Measurements from ENCODE around the gene SNAI3.
"Not testable (repeated sequence)": the region's sequence is repeated elsewhere in the genome, so short reads cannot be mapped to it uniquely, and the experiment has no call there.

The SNAI3 gene

DNA sequence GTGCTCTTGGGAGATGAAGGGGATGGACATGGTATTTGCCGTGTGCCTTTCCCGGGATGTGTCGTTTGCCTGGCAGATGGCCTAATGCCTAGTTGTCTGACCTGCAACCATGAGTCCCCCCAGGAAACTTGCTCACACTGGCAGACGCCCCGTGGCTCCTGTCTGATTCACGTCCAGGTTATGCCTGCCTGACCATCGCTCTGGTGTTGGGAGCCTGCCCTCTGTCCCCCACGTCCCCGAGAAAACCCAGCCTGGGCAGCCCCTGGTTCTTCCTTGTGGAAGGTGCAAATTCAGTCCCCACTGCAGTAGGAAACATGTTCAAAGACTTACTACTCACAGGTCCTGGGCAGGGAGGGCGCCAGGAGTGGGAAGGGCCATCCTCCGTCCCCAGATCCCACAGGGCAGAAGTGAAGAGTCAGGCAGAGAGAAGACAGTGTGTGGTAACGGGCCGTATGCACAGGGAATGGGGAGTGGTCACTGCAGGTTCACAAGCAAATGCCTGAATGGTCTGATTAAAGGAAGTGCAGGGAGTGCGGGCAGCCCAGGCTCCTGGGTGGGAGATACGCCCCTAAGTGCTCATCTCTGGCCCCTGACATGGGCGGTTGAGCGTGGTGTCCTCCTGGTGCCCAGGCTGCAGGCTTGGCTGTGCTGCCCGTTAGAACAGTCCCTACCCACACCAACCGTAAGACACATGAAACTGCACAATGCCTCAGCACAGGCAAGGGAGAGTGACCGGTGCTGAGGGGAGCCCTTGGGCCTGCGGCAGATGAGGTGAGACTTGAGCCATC, 4.2 kb upstream of the SNAI3 start:
- no peak for DNase-seq

DNA sequence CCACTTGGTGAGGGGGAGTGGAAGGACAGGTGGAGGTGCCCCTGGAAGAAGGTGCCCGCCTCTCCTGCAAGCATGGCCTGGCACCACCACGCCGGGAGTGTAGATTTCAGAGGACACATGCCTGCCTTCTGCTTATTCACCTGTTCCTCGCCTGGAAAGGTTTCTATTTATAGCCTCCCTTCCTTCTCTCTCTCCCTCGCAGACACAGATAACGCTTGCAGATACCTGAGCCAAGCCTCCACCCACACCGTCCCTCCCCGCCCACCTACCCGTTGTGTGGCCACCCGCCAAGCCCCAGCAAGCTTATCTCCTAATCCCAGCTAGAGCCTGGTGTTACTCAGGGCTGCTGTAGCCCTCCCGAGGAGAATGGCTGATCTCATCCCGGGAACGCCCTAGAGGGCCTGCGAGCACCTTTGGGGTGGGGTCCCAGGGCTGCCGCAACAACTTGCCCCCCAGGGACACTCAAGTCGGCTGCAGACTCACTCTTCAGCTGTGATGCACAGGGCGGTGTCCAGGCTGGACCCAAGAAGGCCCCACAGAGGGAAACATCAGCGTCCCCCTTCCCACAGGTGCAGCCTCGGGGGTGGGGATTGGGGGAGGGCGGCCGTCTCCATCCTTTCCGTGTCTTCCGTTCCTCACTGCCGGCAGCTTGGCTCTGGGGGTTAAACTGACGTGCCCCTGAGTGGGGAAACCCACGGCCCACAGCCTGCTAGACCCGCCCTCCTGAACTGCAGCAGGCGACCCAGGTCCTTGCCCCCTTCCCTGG, 1.9 kb upstream of the SNAI3 start:
- no peak for DNase-seq

DNA sequence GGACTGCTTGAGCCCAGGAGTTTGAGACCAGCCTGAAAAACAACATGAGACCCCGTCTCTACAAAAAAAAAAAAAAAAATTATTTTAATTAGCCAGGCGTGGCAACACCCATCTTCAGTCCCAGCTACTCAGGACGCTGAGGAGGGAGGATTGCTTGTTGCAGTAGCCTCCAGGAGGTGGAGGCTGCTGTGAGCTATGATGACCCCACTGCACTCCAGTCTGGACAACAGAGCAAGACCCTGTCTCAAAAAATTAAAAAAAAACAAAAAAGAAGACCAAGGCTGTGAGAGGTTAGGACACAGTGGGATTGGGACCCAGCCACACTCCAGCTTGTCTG, 1.3 kb upstream of the SNAI3 start:
- DNase-seq = no peak

DNA sequence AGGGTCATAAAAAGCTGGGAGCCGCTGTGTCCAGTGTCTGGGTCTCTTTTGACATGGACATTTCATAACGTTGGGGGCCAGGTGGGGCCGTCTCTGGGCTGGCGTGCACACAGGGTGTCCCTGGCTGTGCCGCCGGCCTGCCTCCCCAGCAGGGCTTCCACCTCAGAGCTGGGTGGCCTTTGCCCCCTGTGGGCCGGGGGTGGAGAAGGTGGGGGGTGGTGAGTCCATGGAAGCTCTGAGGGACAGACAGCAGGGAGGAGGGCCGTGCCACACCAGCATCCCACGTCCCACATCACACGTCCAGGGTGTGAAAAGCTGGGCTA, 908 bp upstream of the SNAI3 start:
- DNase-seq = no peak

DNA sequence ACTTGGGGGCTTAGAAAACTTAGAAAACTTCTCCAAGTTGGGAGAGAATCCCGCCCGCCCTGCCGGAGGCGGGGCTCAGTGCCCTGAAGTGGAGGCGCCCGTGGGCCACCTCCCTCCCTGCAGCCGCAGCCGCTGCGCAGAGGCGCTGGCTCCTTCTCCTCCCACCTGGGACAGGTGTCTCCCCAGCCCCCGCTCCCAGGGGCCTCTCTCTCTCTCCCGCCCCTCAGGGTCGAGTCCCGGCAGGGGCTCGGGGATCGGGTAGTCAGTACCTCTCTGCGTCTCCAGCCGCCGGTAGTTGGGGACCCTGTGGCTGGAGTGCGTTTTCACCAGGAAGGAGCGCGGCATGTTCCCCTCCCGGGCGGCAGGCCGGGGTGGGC, 257 bp downstream of the SNAI3 start:
- no peak for DNase-seq

DNA sequence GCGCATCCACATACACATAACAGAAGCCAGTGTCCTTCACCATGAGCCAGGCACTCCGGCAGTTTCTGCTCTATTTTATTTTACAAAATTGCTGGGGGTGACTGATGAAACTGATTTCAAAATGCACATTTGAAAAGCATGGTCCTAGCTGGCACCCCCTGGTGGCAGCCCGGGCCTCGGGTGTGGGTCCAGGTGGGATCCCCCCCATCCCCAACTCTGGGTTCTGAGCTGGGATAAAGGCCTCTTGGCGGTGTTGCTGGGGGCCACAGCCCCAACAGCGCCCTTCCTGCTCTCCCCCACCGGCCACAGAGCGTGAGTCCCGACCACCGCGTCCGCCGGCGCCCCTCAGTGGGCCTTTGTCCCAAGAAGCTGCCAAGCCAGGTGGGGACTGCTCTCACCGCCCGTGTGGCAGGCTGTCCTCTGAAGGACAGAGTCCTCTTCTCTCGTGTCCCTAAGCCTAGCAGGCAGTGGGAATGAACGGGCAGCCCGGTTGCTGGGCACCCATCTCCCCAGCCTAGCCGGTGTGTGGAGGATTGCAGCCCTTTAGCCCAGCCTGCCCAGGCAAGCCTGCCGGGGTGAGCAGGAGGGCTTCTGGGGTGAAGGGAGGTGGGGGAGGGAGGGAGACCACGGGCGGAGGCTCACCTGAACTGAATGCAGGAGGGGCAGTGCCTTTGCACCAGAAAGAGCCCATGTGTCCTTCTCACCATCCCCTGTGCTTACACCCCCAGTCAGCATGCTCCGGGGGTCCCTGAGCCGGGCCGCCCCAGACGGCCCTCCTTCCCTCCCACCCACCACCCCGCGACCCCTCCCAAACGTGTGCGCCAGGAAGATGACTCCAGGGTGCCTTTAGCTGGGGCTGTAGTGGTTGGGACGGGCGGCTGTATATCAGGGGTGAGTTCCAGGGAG, 898 bp downstream of the SNAI3 start:
- DNase-seq = no peak

DNA sequence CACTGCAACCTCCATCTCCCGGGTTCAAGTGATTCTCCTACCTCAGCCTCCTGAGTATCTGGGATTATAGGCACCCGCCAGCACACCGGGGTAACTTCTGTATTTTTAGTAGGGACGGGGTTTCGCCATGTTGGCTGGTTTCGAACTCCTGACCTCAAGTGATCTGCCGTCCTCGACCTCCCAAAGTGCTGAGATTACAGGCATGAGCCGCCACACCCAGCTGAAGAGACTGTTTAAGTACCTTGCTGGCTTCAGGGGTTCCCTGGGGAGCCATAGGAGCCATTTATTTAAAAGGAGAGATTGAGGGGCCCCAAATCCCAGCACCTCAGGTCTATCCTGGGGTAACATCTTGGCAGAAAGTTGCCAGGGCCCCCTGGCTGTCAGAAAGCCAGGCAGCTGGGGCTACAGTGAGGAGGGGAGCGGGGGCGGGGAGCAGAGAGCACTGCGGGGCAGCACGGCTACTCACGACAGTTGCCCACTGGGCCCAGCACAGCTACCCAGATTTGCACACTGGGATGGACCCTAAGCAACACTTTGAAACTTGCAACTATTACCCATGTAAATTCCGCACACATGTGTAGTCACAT, 1.6 kb downstream of the SNAI3 start:
- DNase-seq = no peak

DNA sequence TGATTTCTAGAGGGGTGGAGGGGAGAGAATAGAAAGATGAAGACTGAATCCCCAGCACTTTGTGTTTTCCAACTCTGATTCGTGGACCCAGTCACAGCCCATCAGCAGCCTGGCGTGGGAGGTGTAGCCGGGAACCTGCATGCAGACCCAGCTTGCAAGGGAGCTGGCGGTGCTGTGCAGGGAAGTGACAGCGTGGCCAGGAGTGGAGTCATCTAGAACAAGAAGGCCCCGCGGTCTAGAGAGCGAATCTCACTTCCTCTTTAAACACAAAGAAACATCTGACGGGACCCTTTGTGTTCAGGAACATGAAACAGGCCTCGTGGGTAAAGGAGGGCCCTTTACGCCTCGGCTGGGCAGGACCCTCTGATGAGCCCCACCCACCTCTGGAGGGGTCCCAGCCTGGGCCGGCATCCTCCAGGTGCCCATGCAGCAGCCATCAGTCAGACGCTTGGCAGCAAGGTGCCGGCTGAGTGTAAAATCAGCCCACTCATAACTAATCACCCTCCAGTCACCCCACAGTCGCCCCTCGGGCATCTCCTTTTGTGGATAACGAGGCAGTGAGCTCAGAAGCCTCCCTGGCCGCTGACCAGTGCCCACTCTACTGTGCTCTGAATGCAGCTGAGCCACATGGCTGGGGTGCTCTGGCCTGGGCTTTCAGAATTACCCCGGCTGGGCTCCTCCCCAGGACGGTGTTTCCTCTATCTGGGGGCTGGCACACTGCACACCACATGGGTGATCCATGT, 4.4 kb downstream of the SNAI3 start:
- DNase-seq = peak; percentile 37

DNA sequence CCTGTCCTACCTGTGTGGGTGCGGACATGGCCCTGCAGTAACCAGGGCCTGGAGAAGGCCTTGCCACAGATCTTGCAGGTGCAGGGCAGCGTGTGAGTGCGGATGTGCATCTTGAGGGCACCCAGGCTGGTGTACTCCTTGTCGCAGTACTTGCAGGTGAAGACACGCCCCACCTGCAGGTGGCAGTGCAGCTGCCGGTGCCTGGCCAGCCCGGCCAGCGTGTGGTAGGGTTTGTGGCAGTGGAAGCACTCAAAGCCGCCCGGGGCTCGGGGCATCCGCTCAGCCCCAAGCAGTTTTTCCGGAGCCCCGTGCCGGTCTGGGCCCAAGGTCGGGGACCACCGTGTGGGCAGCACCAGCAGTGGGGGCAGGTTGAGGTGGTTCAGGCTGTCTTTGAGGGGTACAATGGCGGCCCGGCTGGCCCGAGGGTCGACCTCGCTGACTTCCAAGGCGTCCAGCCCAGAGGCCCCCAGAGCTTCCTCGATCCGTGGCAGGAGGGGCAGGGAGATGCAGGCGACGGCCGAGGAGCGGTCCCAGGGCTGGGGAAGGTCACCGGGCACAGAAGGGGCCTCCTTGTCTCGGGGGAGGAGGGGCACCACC, 5.1 kb downstream of the SNAI3 start:
- no peak for DNase-seq

DNA sequence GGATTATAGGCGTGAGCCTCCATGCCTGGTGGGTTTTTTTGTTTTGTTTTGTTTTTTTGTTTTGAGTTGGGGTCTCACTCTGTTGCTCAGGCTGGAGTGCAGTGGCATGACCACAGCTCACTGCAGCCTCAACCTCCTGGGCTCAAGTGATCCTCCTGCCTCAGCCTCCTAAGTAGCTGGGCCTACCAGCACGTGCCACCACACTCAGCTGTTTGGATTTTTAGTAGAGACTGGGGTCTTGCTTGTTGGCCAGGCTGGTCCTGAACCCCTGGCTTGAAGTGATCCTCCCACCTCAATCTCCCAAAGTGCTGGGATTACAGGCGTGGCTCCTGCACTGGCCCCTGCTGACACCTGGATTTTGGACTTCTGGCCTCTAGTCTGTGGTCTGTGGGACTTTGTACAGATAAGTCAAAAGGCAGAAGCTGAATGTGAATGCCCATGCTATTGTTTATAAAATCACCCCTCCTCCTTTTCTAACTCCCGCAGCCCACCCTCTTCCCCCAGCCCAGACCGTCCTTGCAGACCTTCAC, 5.7 kb downstream of the SNAI3 start:
- no peak for DNase-seq

DNA sequence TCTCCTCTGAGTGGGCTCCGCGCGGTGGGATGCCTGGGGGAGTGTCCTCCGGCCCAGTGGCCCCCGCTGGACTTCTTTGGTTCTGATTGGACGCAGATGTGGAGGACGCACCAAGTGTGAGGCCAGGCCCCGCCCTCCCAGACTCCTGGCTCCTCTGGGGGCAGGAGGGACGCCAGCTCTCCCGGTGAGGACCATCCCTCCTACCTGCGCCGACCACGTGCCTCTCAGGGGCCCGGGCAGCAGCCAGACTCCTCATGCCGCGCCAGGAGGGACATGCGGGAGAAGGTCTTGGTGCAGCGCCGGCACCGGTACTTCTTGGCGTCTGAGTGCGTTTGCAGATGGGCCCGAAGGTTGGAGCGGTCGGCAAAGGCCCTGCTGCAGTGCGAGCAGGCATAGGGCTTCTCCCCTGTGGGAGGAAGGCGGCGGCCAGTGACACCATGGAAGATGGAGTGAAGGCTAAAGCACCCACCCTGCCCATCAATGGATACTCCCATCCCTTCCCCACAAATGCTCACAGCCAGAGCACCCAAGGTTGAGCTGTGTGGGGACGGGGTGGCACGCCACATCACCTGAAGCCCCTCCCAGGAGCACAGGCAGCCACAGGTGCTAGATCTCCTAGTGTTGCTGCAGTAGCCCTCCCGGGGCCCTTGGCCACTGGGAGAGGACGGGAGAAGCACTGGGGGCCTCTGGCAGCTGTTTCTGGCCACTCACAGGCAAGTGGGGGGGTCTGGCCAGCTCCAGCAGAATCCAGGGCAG, 7.9 kb downstream of the SNAI3 start:
- DNase-seq = no peak

DNA sequence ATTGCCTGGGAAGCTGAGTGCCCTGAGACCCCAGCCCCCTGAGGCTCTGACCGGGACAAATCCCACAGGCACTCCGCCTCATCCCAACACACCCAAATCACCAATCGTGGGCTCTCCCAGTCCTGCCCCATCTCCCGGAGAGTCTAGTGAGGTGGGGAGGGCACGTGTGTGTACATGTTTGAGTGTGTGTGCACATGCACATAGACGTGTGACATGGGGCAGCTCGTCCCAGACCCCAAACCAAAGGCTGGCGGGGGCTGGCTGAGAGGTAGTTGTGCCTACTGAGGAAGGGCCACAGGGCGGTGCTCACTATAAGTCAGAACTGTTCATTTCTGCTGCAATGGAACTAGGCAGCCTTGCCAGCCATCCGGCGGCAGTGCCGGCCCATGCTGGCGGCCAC, 8.6 kb downstream of the SNAI3 start:
- DNase-seq = no peak

DNA sequence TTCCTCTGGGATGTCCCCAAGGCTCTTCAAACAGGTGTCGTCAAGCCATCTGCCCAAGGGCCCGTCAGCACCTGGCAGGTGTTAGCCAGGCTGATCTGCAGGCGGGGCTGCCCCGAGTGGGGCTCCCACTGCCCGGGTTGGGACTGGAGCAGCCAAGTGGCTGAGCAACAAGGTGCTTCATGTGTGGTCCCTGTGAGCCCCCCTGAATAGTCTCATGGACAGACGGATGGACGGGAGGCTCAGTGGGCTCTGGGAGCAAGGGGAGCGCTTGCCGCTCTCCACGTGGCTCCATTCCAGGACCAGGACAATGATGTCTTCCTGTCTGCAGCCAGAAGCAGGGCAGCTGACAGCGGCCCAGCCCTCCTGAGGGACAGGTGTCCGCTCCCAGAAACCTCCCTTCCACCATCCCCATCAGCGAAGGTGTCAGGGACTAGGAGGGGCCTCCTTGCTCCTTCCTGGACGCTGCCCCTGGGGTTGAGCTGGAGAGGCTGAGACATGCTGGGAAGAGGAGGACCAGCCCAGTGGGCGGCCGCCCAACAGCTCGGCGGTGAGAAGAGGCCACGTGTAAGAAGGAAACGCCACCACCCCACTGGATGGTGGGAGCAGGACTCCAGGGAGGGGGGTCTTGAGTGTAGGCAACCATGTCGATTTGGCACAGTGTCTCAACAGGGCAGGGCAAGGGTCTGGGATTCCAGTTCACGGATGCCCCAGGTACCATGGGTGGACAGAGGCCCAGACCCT, 9.6 kb downstream of the SNAI3 start:
- DNase-seq = no peak

DNA sequence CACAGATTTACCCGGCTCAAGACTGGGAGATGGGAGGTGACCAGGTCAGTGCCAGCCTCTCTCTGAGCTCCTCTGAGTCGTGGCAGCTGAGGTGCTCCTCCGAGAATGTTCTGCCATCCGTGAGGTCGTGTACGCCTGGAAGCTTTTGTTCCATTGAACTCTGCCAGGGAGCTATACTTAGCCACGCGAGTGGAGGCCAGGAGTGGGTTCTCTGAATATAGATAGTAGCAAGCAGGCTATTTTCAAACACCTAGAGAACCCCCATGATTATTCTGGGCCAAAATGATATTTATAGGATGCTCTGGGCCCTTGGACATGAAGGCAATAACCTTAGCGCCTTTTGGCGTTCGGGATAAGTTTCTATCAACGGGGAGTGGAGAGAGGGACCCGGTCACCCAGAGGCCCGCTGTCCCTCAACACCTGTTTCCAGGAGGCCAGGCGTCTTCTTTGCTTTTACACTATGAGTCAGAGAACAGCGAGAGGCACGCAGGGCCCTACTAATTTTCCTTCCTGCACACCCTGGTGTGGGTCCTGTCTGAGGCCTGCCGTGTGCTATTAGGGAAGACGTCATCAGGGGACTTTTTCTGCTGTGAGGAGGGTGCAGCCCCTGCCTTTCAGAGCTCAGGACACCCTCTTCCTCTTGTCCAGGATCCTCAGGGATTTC, 12.5 kb downstream of the SNAI3 start:
- DNase-seq = no peak

DNA sequence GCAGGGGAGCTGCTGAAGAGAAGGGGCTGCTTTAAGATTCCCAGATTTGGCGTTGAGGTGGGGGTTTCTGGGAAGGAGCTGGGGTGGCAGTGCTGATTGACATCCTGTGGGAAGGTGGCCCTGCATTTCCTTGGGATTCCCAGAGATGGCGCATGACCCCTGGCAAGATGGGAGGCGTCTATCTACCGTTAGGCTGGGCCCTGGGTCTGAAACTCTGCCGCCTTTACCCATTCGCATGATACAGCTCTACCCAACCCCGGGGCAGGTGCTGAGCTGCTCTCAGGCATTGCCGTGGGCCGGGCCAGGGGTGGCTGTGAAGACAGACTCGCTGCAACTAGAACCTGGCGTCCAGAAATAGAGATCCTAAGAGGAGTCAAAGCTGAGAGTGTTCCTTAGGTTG, 13.5 kb downstream of the SNAI3 start:
- no peak for DNase-seq

DNA sequence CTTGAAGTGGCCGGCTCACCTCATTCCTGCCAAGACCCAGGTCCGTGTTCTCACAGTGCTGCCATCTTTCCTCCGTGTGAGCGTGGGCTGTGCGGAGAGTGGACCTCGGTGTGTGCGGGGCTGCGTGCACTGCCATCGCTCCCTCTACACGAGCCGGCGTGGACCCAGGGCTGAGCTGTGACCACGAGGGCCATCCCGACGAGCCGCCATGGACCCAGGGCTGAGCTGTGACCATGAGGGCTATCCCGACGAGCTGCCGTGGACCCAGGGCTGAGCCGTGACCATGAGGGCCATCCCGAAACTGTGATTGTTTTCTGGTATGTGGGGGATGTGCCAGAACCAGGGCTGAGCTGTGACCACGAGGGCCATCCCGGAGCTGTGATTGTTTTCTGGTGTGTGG, 14.5 kb downstream of the SNAI3 start:
- no peak for DNase-seq

DNA sequence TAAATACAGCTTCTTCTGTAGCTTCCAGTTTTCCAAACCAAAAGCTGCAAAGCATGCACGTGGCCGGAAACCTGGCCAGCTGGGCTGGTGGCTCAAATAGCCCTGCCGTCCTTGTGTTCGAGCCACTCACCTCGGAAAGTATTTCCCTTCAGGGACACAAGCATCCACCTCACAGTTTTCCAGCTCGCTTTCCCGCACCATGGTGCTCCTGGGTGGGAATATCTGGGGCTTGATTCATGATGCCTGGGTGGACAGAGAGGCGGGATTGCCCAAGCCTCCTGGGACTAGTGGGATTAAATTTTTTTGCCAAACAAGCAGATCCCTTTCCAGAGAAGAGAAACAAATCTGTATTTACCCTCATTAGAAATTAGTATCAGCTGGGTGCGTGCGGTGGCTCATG, 16.3 kb downstream of the SNAI3 start:
- no peak for DNase-seq

DNA sequence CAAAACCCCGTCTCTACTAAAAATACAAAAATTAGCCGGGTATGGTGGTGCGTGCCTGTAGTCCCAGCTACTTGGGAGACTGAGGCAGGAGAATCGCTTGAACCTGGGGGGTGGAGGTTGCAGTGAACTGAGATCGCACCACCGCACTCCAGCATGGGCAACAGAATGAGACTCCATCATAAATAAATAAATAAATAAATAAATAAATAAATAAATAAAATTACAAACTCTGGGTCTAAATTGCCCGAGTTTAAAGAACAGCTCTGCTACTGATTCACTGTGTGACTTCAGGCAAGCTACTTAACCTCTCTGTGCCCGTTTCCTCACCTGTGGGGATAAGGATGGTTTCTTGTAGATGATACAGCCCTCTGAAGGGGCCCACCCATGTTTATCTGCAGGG, 16.8 kb downstream of the SNAI3 start:
- not testable (repeated sequence) for DNase-seq

DNA sequence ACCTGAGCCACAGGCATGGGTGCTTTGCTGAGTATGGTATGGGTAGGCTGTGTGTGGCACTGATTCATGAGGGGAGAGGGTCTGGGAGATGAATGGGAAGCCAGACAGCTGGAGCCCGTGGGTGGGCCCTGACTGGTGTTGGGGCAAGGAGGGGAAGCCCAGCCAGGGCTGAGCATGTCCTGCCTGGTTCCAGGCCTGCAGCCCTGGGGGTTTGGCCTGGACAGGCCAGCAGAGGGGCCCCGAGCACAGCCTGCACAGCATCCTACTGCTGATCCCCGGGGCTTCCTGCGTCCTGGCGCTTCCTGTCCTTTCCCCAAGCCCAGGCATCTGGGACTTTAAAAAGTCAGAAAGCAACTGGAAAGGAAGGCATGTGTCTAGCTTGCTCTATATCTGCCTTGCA, 18.8 kb downstream of the SNAI3 start:
- no peak for DNase-seq

DNA sequence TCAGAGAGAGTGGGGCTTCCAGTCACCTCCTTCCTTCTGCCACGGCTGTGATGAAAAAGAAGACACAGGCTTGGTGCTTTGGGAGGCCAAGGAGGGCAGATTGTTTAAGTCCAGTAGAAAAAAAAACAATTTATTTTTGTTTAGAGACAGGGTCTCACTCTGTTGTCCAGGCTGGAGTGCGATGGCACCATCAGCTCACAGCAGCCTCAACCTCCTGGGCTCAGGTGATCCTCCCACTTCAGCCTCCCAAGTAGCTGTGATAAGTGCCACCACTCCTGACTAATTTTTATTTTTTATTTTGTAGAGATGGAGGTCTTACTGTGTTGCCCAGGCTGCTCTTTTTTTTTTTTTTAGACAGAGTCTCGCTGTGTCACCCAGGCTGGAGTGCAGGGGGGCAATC, 20.7 kb downstream of the SNAI3 start:
- no peak for DNase-seq

All from KG1 (cell line).